Measurements from ENCODE around the gene C5AR1. TPM values are rescaled to one million over a fixed set of nuclear protein-coding genes. Genes with fewer than 3 reads are reported as not detected.

The C5AR1 gene
- total and polyA plus RNA-seq, 9 donors: 3.5 to 27.5 (median 9.4) TPM

GRCh38 chr19:47351548-47351947 is 41.9 kb downstream of the C5AR1 start:
- intact Hi-C loops (cut with DNase I): no loop called here
- Histone ChIP-seq H3K4me3 (no peak overlapping the region), H3K9me3 (no peaks in the 10 kb centered on the region), H3K36me3 (no peaks in the 10 kb centered on the region), H3K27me3 (no peaks in the 10 kb centered on the region), H3K27ac (no peak overlapping the region), H3K4me1 (ENCODE audit: insufficient read depth) (peaks cover 4% of the 10 kb centered on the region)
- no peak for TF ChIP-seq POLR2A (IDR thresholded peaks at IDR 0.05)
- TF ChIP-seq CTCF (IDR thresholded peaks at IDR 0.05): no peak
- no peak for TF ChIP-seq EP300 (IDR thresholded peaks at IDR 0.05)
- DNase-seq: no peak
- WGBS, 3 donors: 80 to 86% (median 82%) methylated on average over 3 of the region's 3 CpGs

GRCh38 chr19:47352095-47352494 is 42.4 kb downstream of the C5AR1 start:
- Histone ChIP-seq H3K4me3 (no peak overlapping the region), H3K27me3 (no peaks in the 10 kb centered on the region), H3K27ac (no peak overlapping the region), H3K36me3 (no peaks in the 10 kb centered on the region), H3K4me1 (ENCODE audit: insufficient read depth) (peaks cover 4% of the 10 kb centered on the region), H3K9me3 (no peaks in the 10 kb centered on the region)
- TF ChIP-seq CTCF (IDR thresholded peaks at IDR 0.05) (no peak), EP300 (IDR thresholded peaks at IDR 0.05) (no peak), POLR2A (IDR thresholded peaks at IDR 0.05) (no peak)
- intact Hi-C loops (cut with DNase I): no loop called here
- no peak for DNase-seq
- WGBS, 3 donors: 56 to 64% (median 61%) methylated on average over 2 of the region's 2 CpGs

- DNase-seq: no peak
- H3K4me3 ChIP-seq: no peak overlapping the region
- TF ChIP-seq POLR2A (IDR thresholded peaks at IDR 0.05) (no peak), CTCF (IDR thresholded peaks at IDR 0.05) (no peak), EP300 (IDR thresholded peaks at IDR 0.05) (no peak)
- intact Hi-C loops (cut with DNase I): no loop called here
- H3K27ac ChIP-seq: no peak overlapping the region
- no peaks in the 10 kb centered on the region for H3K9me3 ChIP-seq
- no peaks in the 10 kb centered on the region for H3K27me3 ChIP-seq
- no peaks in the 10 kb centered on the region for H3K36me3 ChIP-seq
- 86 to 88% (median 86%) methylated on average over 24 of the region's 24 CpGs for WGBS, 3 donors
- peaks cover 4% of the 10 kb centered on the region for H3K4me1 ChIP-seq (ENCODE audit: insufficient read depth)
Measured at GRCh38 chr19:47353307-47353712, 43.6 kb downstream of the C5AR1 start.

GRCh38 chr19:47356900-47357299 is 47.2 kb downstream of the C5AR1 start:
- no peaks in the 10 kb centered on the region for H3K36me3 ChIP-seq
- no peaks in the 10 kb centered on the region for H3K27me3 ChIP-seq
- no peaks in the 10 kb centered on the region for H3K9me3 ChIP-seq
- TF ChIP-seq POLR2A (IDR thresholded peaks at IDR 0.05) (no peak), EP300 (IDR thresholded peaks at IDR 0.05) (no peak), CTCF (IDR thresholded peaks at IDR 0.05) (no peak)
- DNase-seq: no peak
- intact Hi-C loops (cut with DNase I): no loop called here
- WGBS, 3 donors: 93 to 96% (median 95%) methylated on average over 6 of the region's 6 CpGs
- H3K4me3 ChIP-seq: no peak overlapping the region
- H3K4me1 ChIP-seq (ENCODE audit: insufficient read depth): no peaks in the 10 kb centered on the region
- H3K27ac ChIP-seq: no peak overlapping the region

Measured in ovary (tissue), 9 donors.